Measurements from ENCODE around the gene DAZAP2. TPM values are rescaled to one million over a fixed set of nuclear protein-coding genes. Genes with fewer than 3 reads are reported as not detected.
"Not testable (repeated sequence)": the region's sequence is repeated elsewhere in the genome, so short reads cannot be mapped to it uniquely, and the experiment has no call there.

DAZAP2 gene
- total RNA-seq, 2 donors from 2014 or later = 127 to 157 TPM

- ATAC-seq = no peak
- intact Hi-C loops (cut with DNase I) = no loop called here
- DNase-seq = no peak
Measured at GRCh38 chr12:51242876-51243275, 4.2 kb downstream of the DAZAP2 start.

GRCh38 chr12:51244269-51244668 is 5.6 kb downstream of the DAZAP2 start:
- ATAC-seq = no peak
- intact Hi-C loops (cut with DNase I) = no loop called here

GRCh38 chr12:51245476-51246253 is 7.0 kb downstream of the DAZAP2 start:
- ATAC-seq = no peak
- intact Hi-C loops (cut with DNase I) = no loop called here

More at GRCh38 chr12:51244269-51244668, 5.6 kb downstream of the DAZAP2 start:
- DNase-seq = no peak

GRCh38 chr12:51246254-51246853 is 7.7 kb downstream of the DAZAP2 start:
- ATAC-seq (peak; percentile 71 to 72), DNase-seq (no peak)
- intact Hi-C loops (cut with DNase I) = no loop called here

More at GRCh38 chr12:51245476-51246253, 7.0 kb downstream of the DAZAP2 start:
- DNase-seq = no peak

GRCh38 chr12:51247523-51248206 is 9.0 kb downstream of the DAZAP2 start:
- intact Hi-C loops (cut with DNase I) = no loop called here
- ATAC-seq (peak in 1 of 2 donors; percentile 28), DNase-seq (no peak)

- no peak for ATAC-seq
- intact Hi-C loops (cut with DNase I) = no loop called here
Measured at GRCh38 chr12:51253276-51253675, 14.7 kb downstream of the DAZAP2 start.

GRCh38 chr12:51254536-51254935 is 15.9 kb downstream of the DAZAP2 start:
- intact Hi-C loops (cut with DNase I) = no loop called here
- ATAC-seq (no peak), DNase-seq (no peak)

More at GRCh38 chr12:51253276-51253675, 14.7 kb downstream of the DAZAP2 start:
- no peak for DNase-seq

- ATAC-seq; DNase-seq; intact Hi-C loops (cut with DNase I): not testable (repeated sequence)
Measured at GRCh38 chr12:51259600-51259999, 21.0 kb downstream of the DAZAP2 start.

GRCh38 chr12:51262758-51263177 is 24.1 kb downstream of the DAZAP2 start:
- ATAC-seq = peak in 1 of 2 donors; percentile 33
- DNase-seq = no peak
- intact Hi-C loops (cut with DNase I) = no loop called here

- no peak for DNase-seq
- intact Hi-C loops (cut with DNase I) = no loop called here
- no peak for ATAC-seq
Measured at GRCh38 chr12:51263341-51263740, 24.7 kb downstream of the DAZAP2 start.

- intact Hi-C loops (cut with DNase I) = no loop called here
Measured at GRCh38 chr12:51264297-51264696, 25.7 kb downstream of the DAZAP2 start.

GRCh38 chr12:51265024-51265423 is 26.4 kb downstream of the DAZAP2 start:
- intact Hi-C loops (cut with DNase I) = no loop called here
- ATAC-seq (no peak), DNase-seq (no peak)

More at GRCh38 chr12:51264297-51264696, 25.7 kb downstream of the DAZAP2 start:
- DNase-seq (no peak), ATAC-seq (no peak)

- DNase-seq (peak; percentile 51), ATAC-seq (peak; percentile 63 to 65)
- intact Hi-C loops (cut with DNase I) = loop anchor here in 1 of 2 donors (1.0 kb wide), 1 partner anchor 72 kb away; no protein-coding TSS in a partner anchor
Measured at GRCh38 chr12:51269174-51270066, 30.8 kb downstream of the DAZAP2 start.

- peak; percentile 81 to 82 for ATAC-seq
Measured at GRCh38 chr12:51270067-51270950, 31.7 kb downstream of the DAZAP2 start, which contains the start of gene SMAGP. TSS of gene SMAGP (minus strand) at chr12:51270415. CDS start at chr12:51269278, 1,137 bp downstream.

GRCh38 chr12:51270951-51271518 is 32.4 kb downstream of the DAZAP2 start:
- intact Hi-C loops (cut with DNase I) = no loop called here
- ATAC-seq (peak in 1 of 2 donors; percentile 36), DNase-seq (no peak)

More at GRCh38 chr12:51270067-51270950, 31.7 kb downstream of the DAZAP2 start, which contains the start of gene SMAGP:
- DNase-seq = peak; percentile 63
- intact Hi-C loops (cut with DNase I) = no loop called here

- ATAC-seq; intact Hi-C loops (cut with DNase I); DNase-seq: not testable (repeated sequence)
Measured at GRCh38 chr12:51272810-51273209, 34.2 kb downstream of the DAZAP2 start.

- intact Hi-C loops (cut with DNase I) = no loop called here
- no peak for ATAC-seq
- DNase-seq = no peak
Measured at GRCh38 chr12:51275088-51275487, 36.5 kb downstream of the DAZAP2 start.
